Measurements from ENCODE around the gene HIVEP3. TPM values are rescaled to one million over a fixed set of nuclear protein-coding genes. Genes with fewer than 3 reads are reported as not detected.

The HIVEP3 gene
- total RNA-seq, 3 donors from 2014 or later = 4.9 to 6.5 (median 6.1) TPM

GRCh38 chr1:41816061-41816460 is 102.7 kb downstream of the HIVEP3 start:
- ATAC-seq (no peak), DNase-seq (no peak)
- H3K4me1 ChIP-seq (ENCODE audit: low read depth) = peaks cover 2% of the 10 kb centered on the region
- H3K36me3 ChIP-seq (ENCODE audit: low read depth) = no peaks in the 10 kb centered on the region
- no peak overlapping the region for H3K4me3 ChIP-seq
- H3K9me3 ChIP-seq = no peaks in the 10 kb centered on the region
- intact Hi-C loops (cut with DNase I, micrococcal nuclease) = no loop called here
- no peak for TF ChIP-seq CTCF (IDR thresholded peaks at IDR 0.05)

- intact Hi-C loops (cut with DNase I, micrococcal nuclease) = no loop called here
- no peak for ATAC-seq
Measured at GRCh38 chr1:41813755-41814745, 104.7 kb downstream of the HIVEP3 start.

GRCh38 chr1:41813226-41813625 is 105.5 kb downstream of the HIVEP3 start:
- DNase-seq (no peak), ATAC-seq (no peak)
- Histone ChIP-seq H3K4me1 (ENCODE audit: low read depth) (peaks cover 2% of the 10 kb centered on the region), H3K4me3 (no peak overlapping the region), H3K36me3 (ENCODE audit: low read depth) (no peaks in the 10 kb centered on the region), H3K9me3 (no peaks in the 10 kb centered on the region)
- no peak for TF ChIP-seq CTCF (IDR thresholded peaks at IDR 0.05)
- intact Hi-C loops (cut with DNase I, micrococcal nuclease) = no loop called here

More at GRCh38 chr1:41813755-41814745, 104.7 kb downstream of the HIVEP3 start:
- no peaks in the 10 kb centered on the region for H3K9me3 ChIP-seq
- H3K4me1 ChIP-seq (ENCODE audit: low read depth) = peaks cover 2% of the 10 kb centered on the region
- DNase-seq = no peak
- no peaks in the 10 kb centered on the region for H3K36me3 ChIP-seq (ENCODE audit: low read depth)
- no peak for TF ChIP-seq CTCF (IDR thresholded peaks at IDR 0.05)
- no peak overlapping the region for H3K4me3 ChIP-seq

GRCh38 chr1:41812453-41812852 is 106.3 kb downstream of the HIVEP3 start:
- DNase-seq (no peak), ATAC-seq (peak; percentile 14)
- no peak overlapping the region for H3K4me3 ChIP-seq
- intact Hi-C loops (cut with DNase I, micrococcal nuclease) = no loop called here
- H3K9me3 ChIP-seq = no peaks in the 10 kb centered on the region
- no peak for TF ChIP-seq CTCF (IDR thresholded peaks at IDR 0.05)
- no peaks in the 10 kb centered on the region for H3K36me3 ChIP-seq (ENCODE audit: low read depth)
- H3K4me1 ChIP-seq (ENCODE audit: low read depth) = peaks cover 2% of the 10 kb centered on the region

GRCh38 chr1:41812051-41812450 is 106.7 kb downstream of the HIVEP3 start:
- ATAC-seq = peak; percentile 81
- H3K4me3 ChIP-seq = no peak overlapping the region
- H3K36me3 ChIP-seq (ENCODE audit: low read depth) = no peaks in the 10 kb centered on the region
- intact Hi-C loops (cut with DNase I, micrococcal nuclease) = no loop called here
- peak; percentile 53 for TF ChIP-seq CTCF (IDR thresholded peaks at IDR 0.05)
- DNase-seq = peak in 2 of 3 donors; percentile 46 to 82
- H3K4me1 ChIP-seq (ENCODE audit: low read depth) = peaks cover 2% of the 10 kb centered on the region
- no peaks in the 10 kb centered on the region for H3K9me3 ChIP-seq

Data from mucosa of descending colon (tissue), 3 donors.